Stimulated activated effector memory CD8-positive, alpha-beta T cell treated with anti-CD3 and anti-CD28 coated beads, Interleukin-12 subunit alpha, Interleukin-12 subunit beta, amount 100 ng/mL, for 72 hours (primary cell): ENCODE results near the gene KLHL42.
"Not testable (repeated sequence)": the region's sequence is repeated elsewhere in the genome, so short reads cannot be mapped to it uniquely, and the experiment has no call there.

Experiments used
- ATAC-seq: fragments of 150-1000 bp; cut with Tn5 transposase; 2 replicates; pipeline ENCODE4 v1.10.0; 2021
- DNase-seq, 2 donors: peaks; one replicate each; pipeline ENCODE4 v3.0.0; 2021 to 2022; ENCODE audit warnings: low spot score in 2 of 2
- H3K27ac Mint-ChIP-seq: one replicate; pipeline ENCODE4 v1.8.0; 2022; ENCODE audit warnings: mild to moderate bottlenecking, mixed read lengths
- H3K36me3 Mint-ChIP-seq: one replicate; pipeline ENCODE4 v1.8.0; 2022; ENCODE audit warnings: mild to moderate bottlenecking, mixed read lengths
- H3K4me1 Mint-ChIP-seq: one replicate; pipeline ENCODE4 v1.8.0; 2022; ENCODE audit warnings: mixed read lengths
- H3K4me3 Mint-ChIP-seq: one replicate; pipeline ENCODE4 v1.8.0; 2022; ENCODE audit warnings: mild to moderate bottlenecking, mixed read lengths
- H3K9me3 Mint-ChIP-seq: one replicate; pipeline ENCODE4 v1.8.0; 2022; ENCODE audit warnings: mixed read lengths

KLHL42 gene

DNA sequence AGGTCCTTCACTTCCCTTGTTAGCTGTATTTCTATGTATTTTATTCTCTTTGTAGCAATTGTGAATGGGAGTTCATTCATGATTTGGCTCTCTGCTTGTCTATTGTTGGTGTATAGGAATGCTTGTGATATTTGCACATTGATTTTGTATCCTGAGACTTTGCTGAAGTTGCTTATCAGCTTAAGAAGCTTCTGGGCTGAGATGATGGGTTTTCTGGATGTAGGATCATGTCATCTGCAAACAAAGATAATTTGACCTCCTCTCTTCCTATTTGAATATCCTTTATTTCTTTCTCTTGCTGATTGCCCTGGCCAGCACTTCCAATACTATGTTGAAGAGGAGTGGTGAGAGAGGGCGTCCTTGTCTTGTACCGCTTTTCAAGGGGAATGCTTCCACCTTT lies 67.3 kb downstream of the KLHL42 start:
- not testable (repeated sequence) for H3K36me3 Mint-ChIP-seq, DNase-seq, H3K4me3 Mint-ChIP-seq, H3K4me1 Mint-ChIP-seq, ATAC-seq, H3K9me3 Mint-ChIP-seq, H3K27ac Mint-ChIP-seq

DNA sequence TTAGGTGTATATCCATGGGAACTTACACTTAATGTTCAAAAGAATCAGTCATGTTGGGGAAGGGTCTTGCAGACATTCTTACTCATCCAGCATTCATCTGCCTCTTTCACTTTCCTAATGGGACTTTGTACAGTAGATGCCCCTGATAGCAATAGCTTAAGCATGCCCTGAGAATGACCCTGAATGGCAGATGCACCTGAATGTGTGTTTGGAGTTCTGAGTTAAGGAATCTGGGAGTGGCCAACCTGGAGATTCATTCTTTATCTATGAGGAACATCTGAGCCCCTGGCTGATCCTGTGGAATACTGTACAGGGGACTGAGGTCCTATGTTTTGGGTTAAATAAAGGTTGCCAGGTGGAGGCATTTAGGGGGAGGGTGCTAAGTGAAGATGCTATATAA lies 71.3 kb downstream of the KLHL42 start:
- Mint-ChIP-seq H3K4me3 (no peak overlapping the region), H3K27ac (no peak overlapping the region), H3K36me3 (no peaks in the 10 kb centered on the region), H3K4me1 (no peaks in the 10 kb centered on the region), H3K9me3 (no peaks in the 10 kb centered on the region)
- DNase-seq = no peak
- no peak for ATAC-seq

DNA sequence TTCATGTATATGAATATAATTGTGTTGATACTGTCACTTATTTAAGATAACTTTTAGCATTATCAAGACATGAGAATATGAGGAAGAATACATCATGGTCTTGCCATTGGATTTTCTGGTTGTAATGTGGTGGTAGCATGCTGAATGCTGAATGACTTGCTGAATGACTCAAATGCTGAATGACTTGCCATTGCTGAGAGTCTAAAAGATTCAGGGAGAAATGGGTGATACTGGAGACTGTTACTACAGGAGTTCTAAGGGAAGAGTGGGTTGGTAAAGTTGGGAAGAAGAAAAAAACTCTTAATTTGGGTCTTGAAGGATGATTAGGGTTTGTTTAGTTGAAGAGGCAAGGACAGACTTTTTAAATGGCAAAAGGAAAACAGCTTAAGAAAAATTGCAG lies 72.1 kb downstream of the KLHL42 start:
- no peak for DNase-seq
- Mint-ChIP-seq H3K36me3 (no peaks in the 10 kb centered on the region), H3K4me3 (no peak overlapping the region), H3K27ac (no peak overlapping the region), H3K4me1 (no peaks in the 10 kb centered on the region), H3K9me3 (no peaks in the 10 kb centered on the region)
- no peak for ATAC-seq
